B cell (primary cell): ENCODE measurements around the gene CSDE1.

ENCODE experiments used
- EZH2 ChIP-seq: IDR thresholded peaks from 2 replicates; pipeline ENCODE4 v1.6.1; 2012; ENCODE audit warnings: borderline replicate concordance, low read depth, mild to moderate bottlenecking, moderate library complexity, low read length; ENCODE audit not compliant: insufficient read depth, poor library complexity, severe bottlenecking
- TF ChIP-seq, protein P1 (sequence below): fragments of 200-600 bp; IDR thresholded peaks from one replicate; pipeline ENCODE4 v1.8.0; 2022; ENCODE audit warnings: antibody characterized with exemption, mild to moderate bottlenecking

DNA sequence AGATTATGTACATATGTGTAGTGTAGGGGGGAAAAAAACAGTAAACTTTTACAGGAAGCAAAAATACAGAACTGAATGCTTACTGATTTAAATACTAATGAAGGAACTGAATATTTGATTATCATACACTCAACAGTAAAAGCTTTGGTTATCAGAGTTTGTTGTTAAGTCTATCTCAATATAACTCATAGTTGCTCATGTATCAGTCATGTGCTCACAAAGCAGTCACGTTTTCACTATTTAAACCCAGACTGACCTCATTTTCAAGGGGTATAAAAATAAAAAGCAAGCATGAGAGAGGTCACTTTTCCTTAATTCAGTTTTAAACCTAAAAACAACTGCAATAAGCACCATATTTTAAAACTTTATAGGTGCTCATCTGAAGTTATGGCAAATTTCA, 34.3 kb downstream of the CSDE1 start:
- TF ChIP-seq, protein P1, sequence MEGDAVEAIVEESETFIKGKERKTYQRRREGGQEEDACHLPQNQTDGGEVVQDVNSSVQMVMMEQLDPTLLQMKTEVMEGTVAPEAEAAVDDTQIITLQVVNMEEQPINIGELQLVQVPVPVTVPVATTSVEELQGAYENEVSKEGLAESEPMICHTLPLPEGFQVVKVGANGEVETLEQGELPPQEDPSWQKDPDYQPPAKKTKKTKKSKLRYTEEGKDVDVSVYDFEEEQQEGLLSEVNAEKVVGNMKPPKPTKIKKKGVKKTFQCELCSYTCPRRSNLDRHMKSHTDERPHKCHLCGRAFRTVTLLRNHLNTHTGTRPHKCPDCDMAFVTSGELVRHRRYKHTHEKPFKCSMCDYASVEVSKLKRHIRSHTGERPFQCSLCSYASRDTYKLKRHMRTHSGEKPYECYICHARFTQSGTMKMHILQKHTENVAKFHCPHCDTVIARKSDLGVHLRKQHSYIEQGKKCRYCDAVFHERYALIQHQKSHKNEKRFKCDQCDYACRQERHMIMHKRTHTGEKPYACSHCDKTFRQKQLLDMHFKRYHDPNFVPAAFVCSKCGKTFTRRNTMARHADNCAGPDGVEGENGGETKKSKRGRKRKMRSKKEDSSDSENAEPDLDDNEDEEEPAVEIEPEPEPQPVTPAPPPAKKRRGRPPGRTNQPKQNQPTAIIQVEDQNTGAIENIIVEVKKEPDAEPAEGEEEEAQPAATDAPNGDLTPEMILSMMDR = no peak
- TF ChIP-seq EZH2 = no peak
